Endodermal cell (in vitro differentiated cells): Measurements from ENCODE around the gene BCL2L11. TPM values are rescaled to one million over a fixed set of nuclear protein-coding genes. Genes with fewer than 3 reads are reported as not detected.
A peak's percentile ranks its signal among the peaks of the same experiment; 100 is the strongest.

Experiments used
- DNase-seq: peaks from one replicate; pipeline ENCODE4 v3.0.0-alpha.2; 2017
- H3K27ac ChIP-seq: 2 replicates; pipeline ENCODE4 v1.5.1; 2013; ENCODE audit warnings: mild to moderate bottlenecking, low read depth, low read length, moderate library complexity
- H3K27me3 ChIP-seq: 2 replicates; pipeline ENCODE4 v1.6.1; 2013; ENCODE audit warnings: mild to moderate bottlenecking, low read length, moderate library complexity; ENCODE audit not compliant: insufficient read depth, control insufficient read depth, poor library complexity, severe bottlenecking
- H3K36me3 ChIP-seq: 2 replicates; pipeline ENCODE4 v1.7.0; 2013; ENCODE audit warnings: mild to moderate bottlenecking, low read length, moderate library complexity; ENCODE audit not compliant: control insufficient read depth, insufficient read depth
- H3K4me1 ChIP-seq: one replicate; pipeline ENCODE4 v1.7.0; 2013; ENCODE audit warnings: low read length; ENCODE audit not compliant: control insufficient read depth, insufficient read depth
- H3K4me3 ChIP-seq: 2 replicates; pipeline ENCODE4 v1.5.1; 2013; ENCODE audit warnings: mild to moderate bottlenecking, low read length, moderate library complexity
- H3K9ac ChIP-seq: 2 replicates; pipeline ENCODE4 v1.6.1; 2013; ENCODE audit warnings: mild to moderate bottlenecking, low read length, moderate library complexity; ENCODE audit not compliant: poor library complexity, severe bottlenecking; ENCODE audit errors: extremely low read depth
- H3K9me3 ChIP-seq: 2 replicates; pipeline ENCODE4 v1.6.1; 2013; ENCODE audit warnings: mild to moderate bottlenecking, low read length, moderate library complexity; ENCODE audit not compliant: control insufficient read depth
- H3K27ac Mint-ChIP-seq: 2 replicates; pipeline ENCODE4 v1.8.0; 2020; ENCODE audit warnings: mixed read lengths
- H3K27me3 Mint-ChIP-seq: 2 replicates; pipeline ENCODE4 v1.8.0; 2021; ENCODE audit warnings: mild to moderate bottlenecking, mixed read lengths; ENCODE audit not compliant: insufficient read depth
- H3K36me3 Mint-ChIP-seq: 2 replicates; pipeline ENCODE4 v1.8.0; 2020; ENCODE audit warnings: low read depth, mixed read lengths
- H3K4me1 Mint-ChIP-seq: 2 replicates; pipeline ENCODE4 v1.8.0; 2020; ENCODE audit warnings: mixed read lengths
- H3K4me3 Mint-ChIP-seq: 2 replicates; pipeline ENCODE4 v1.8.0; 2020; ENCODE audit warnings: mild to moderate bottlenecking, moderate library complexity, mixed read lengths
- H3K9me3 Mint-ChIP-seq: 2 replicates; pipeline ENCODE4 v1.8.0; 2020; ENCODE audit warnings: mild to moderate bottlenecking, mixed read lengths
- WGBS, 2 experiments: methylation state at CpG; one replicate each; pipeline versions ENCODE4 v1.1.5 to v1.1.7; 2013; ENCODE audit warnings: missing lambda C conversion rate in 2 of 2, mixed read lengths in 1 of 2; ENCODE audit not compliant: insufficient coverage in 1 of 2, insufficient read length in 1 of 2; 5-methylcytosine and 5-hydroxymethylcytosine counted together
- total RNA-seq, 2 donors: library from RNA; stranded (reverse); fragmentation: NEBNext Ultra II Directional in 1 of 2; extraction: Animal tissue kit (Norgen Biotek cat#: 25700) in 1 of 2; gene quantifications; 2 replicates in 1 of 2; 3 replicates in 1 of 2; pipeline ENCODE4 v1.2.1, GENCODE V29; 2021
- TF ChIP-seq, protein P1 (sequence below): fragments of 200-600 bp; sonication (generic); conservative IDR thresholded peaks from 2 replicates; pipeline ENCODE4 v1.5.0; 2021; ENCODE audit warnings: antibody characterized with exemption, mild to moderate bottlenecking

The BCL2L11 gene
- total RNA-seq, 2 donors from 2014 or later: 16.7 to 21.0 TPM

DNA sequence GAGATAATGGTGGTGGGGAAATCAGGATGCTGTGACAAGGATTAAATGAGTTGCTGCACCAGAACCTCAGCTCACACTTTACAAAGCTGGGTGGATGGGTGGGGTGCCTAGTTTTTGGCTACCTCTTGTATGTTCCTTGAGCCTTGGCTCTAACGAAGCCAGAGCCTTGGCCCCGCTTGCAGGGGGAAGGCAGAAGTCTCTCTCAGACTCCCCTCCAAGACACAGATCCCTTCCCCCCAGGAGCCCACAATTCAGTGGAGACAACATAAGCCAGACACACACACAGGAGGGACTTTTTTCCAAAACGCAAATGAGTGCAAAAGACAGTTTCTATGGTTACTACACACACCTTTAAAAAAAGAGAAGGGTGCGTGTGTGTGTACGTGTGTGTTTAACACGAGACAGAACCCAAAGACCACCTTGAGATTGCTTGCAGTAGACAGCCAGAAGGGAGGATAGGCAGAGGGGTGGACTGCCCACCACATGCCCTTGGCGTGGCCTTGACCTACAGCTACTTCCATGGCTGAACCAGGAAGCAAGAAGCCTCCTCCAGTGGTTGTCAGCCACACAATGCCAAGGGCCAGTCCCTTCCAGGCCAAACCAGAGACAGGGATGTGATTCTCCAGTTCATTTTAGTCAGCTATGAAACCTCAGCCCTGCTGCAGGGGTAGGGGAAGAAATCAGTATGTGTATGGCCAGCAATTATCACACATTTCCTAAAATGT is 70.3 kb downstream of the BCL2L11 start:
- H3K4me3 ChIP-seq: no peak overlapping the region
- Mint-ChIP-seq H3K27ac (no peak overlapping the region), H3K9me3 (no peaks in the 10 kb centered on the region), H3K4me3 (no peak overlapping the region), H3K27me3 (no peaks in the 10 kb centered on the region), H3K4me1 (peaks cover 17% of the 10 kb centered on the region), H3K36me3 (no peaks in the 10 kb centered on the region)
- peaks cover 9% of the 10 kb centered on the region for H3K4me1 ChIP-seq
- H3K9me3 ChIP-seq: no peaks in the 10 kb centered on the region
- peak; percentile 20 for DNase-seq
- 90 to 96% methylated on average over 2 to 7 of the region's 7 CpGs for WGBS, 2 experiments
- H3K36me3 ChIP-seq: no peaks in the 10 kb centered on the region
- H3K27me3 ChIP-seq: no peaks in the 10 kb centered on the region
- no peak overlapping the region for H3K9ac ChIP-seq
- H3K27ac ChIP-seq: no peak overlapping the region
- TF ChIP-seq, protein P1, sequence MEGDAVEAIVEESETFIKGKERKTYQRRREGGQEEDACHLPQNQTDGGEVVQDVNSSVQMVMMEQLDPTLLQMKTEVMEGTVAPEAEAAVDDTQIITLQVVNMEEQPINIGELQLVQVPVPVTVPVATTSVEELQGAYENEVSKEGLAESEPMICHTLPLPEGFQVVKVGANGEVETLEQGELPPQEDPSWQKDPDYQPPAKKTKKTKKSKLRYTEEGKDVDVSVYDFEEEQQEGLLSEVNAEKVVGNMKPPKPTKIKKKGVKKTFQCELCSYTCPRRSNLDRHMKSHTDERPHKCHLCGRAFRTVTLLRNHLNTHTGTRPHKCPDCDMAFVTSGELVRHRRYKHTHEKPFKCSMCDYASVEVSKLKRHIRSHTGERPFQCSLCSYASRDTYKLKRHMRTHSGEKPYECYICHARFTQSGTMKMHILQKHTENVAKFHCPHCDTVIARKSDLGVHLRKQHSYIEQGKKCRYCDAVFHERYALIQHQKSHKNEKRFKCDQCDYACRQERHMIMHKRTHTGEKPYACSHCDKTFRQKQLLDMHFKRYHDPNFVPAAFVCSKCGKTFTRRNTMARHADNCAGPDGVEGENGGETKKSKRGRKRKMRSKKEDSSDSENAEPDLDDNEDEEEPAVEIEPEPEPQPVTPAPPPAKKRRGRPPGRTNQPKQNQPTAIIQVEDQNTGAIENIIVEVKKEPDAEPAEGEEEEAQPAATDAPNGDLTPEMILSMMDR: no peak

DNA sequence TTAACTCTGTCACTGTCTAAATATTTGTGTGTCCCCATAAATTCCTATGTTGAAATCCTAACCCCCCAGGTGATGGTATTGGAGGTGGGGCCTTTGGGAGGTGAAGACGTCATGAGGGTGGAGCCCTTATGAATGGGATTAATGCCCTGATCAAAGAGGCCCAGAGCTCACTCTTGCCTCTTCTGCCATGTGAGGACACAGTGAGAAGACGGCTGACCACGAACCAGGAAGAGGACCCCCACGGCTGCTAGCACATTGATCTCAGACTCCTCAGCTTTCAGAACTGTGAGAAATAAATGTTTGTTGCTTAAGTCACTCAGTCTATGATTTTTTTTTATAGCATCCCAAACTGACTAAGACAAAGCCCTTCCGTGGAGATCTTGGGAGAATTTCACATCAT is 71.2 kb downstream of the BCL2L11 start:
- Histone ChIP-seq H3K9me3 (no peaks in the 10 kb centered on the region), H3K4me3 (no peak overlapping the region), H3K36me3 (no peaks in the 10 kb centered on the region), H3K27ac (no peak overlapping the region), H3K9ac (no peak overlapping the region), H3K4me1 (peaks cover 9% of the 10 kb centered on the region), H3K27me3 (no peaks in the 10 kb centered on the region)
- TF ChIP-seq, protein P1: no peak
- H3K36me3 Mint-ChIP-seq: no peaks in the 10 kb centered on the region
- peak; percentile 25 for DNase-seq
- H3K27ac Mint-ChIP-seq: no peak overlapping the region
- WGBS, 2 experiments: 87% methylated on average over 4 to 5 of the region's 5 CpGs
- H3K9me3 Mint-ChIP-seq: no peaks in the 10 kb centered on the region
- no peaks in the 10 kb centered on the region for H3K27me3 Mint-ChIP-seq
- peaks cover 20% of the 10 kb centered on the region for H3K4me1 Mint-ChIP-seq
- H3K4me3 Mint-ChIP-seq: no peak overlapping the region

DNA sequence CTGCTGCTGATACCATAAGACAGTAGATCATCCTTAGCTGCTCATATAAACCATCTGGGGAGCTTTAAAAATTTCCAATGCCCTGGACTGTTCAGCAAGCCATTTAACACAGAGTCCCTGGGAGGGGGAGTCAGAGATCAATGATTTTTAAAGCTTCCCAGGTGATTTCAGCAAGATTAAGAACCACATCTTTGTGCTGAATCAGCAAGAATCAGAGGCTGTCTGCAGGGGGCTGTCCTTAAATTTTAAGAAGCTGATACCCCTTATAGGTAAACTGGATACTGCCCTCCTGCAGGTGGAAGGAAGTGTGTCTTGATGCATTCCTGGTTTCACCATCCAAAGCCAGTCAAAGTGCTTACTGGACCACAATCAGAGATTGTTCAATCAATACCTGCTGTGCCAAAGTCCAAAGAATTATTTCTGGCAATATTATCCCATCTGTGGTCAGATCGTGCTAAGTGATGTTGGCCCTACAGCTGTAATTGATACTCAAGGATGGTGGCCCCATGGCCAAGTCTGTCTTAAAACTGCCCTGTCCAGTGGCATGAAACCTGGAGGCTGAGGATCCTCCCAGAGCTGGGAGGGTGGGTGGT is 72.2 kb downstream of the BCL2L11 start:
- Mint-ChIP-seq H3K27me3 (no peaks in the 10 kb centered on the region), H3K4me3 (no peak overlapping the region), H3K9me3 (no peaks in the 10 kb centered on the region), H3K36me3 (no peaks in the 10 kb centered on the region), H3K27ac (no peak overlapping the region), H3K4me1 (peaks cover 20% of the 10 kb centered on the region)
- Histone ChIP-seq H3K9me3 (no peaks in the 10 kb centered on the region), H3K36me3 (no peaks in the 10 kb centered on the region), H3K9ac (no peak overlapping the region), H3K4me3 (no peak overlapping the region), H3K27ac (no peak overlapping the region), H3K4me1 (peaks cover 9% of the 10 kb centered on the region), H3K27me3 (no peaks in the 10 kb centered on the region)
- TF ChIP-seq, protein P1: no peak
- 89% methylated on average over 1 of the region's 1 CpG; no CpG with 5 or more reads in 1 of the 2 experiments for WGBS, 2 experiments
- DNase-seq: peak; percentile 17
